HG02943 (cell line): ENCODE results near the gene B3GNT5.

ENCODE experiments used
- ATAC-seq: cut with Tn5 transposase; IDR thresholded peaks from one replicate; pipeline ENCODE4 v1.9.1; 2021; ENCODE audit warnings: mild to moderate bottlenecking, low read depth, moderate library complexity; ENCODE audit not compliant: unreplicated experiment

Gene B3GNT5

GRCh38 chr3:183262875-183263378 lies 9.9 kb downstream of the B3GNT5 start:
- ATAC-seq = no peak

- ATAC-seq = no peak
Measured at GRCh38 chr3:183264268-183264667, 11.2 kb downstream of the B3GNT5 start.

- no peak for ATAC-seq
Measured at GRCh38 chr3:183265157-183265642, 12.1 kb downstream of the B3GNT5 start.

- no peak for ATAC-seq
Measured at GRCh38 chr3:183265834-183266417, 12.9 kb downstream of the B3GNT5 start.

DNA sequence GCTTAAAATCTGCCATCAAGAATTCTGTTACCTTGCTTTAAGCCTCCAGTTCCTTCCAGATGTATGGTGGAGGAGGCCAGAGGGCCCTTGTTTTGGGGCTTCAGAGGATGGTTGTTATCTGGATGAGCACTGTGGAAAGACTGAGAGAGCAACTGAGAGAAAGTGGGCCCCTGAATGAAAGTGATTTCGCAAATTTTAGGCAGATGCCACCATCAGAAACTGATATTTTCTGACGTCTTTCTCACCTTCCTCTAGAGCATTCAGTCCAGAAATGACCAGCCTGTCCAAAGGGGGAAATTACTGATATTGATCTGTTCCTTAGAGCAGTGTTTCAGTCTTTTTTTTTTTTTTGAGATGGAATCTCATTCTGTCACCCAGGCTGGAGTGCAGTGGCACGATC lies 13.4 kb downstream of the B3GNT5 start:
- no peak for ATAC-seq

- ATAC-seq = no peak
Measured at GRCh38 chr3:183267140-183267539, 14.1 kb downstream of the B3GNT5 start.

DNA sequence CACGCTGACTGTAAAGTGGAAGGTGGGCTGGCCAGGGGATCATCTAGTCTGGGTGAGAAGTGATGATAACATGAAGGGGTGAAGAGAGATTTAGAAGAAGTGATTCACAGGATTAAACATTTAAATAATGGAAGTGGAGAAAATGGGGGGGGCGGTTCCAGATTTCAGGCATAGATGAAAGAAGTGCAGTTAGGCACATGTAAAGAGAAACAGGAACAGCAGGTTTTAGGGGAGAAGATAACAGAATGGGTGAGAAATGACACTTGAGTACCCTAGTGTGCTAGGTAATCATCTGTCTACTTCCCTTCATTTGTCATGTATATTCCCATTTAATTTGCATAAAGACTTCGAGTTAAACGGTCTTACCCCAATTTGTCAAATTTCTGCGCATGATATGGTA lies 15.3 kb downstream of the B3GNT5 start:
- no peak for ATAC-seq

- no peak for ATAC-seq
Measured at GRCh38 chr3:183269345-183269744, 16.3 kb downstream of the B3GNT5 start.

- no peak for ATAC-seq
Measured at GRCh38 chr3:183270344-183270743, 17.3 kb downstream of the B3GNT5 start.

DNA sequence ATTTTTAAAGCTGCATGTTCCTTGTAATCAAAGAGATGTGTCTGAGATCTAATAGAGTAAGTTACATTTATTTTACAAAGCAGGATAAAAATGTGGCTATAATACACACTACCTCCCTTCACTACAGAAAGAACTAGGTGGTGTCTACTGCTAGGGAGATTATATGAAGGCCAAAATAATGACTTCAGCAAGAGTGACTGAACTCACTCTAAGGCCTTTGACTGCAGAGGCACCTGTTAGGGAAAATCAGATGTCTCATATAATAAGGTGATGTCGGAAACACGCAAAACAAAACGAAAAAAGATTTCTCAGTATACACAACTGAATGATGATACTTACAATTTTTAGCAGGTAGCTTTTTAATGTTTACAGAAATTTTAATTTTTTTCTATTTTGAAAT lies 19.1 kb downstream of the B3GNT5 start:
- ATAC-seq = no peak

- no peak for ATAC-seq
Measured at GRCh38 chr3:183272791-183273190, 19.7 kb downstream of the B3GNT5 start.

DNA sequence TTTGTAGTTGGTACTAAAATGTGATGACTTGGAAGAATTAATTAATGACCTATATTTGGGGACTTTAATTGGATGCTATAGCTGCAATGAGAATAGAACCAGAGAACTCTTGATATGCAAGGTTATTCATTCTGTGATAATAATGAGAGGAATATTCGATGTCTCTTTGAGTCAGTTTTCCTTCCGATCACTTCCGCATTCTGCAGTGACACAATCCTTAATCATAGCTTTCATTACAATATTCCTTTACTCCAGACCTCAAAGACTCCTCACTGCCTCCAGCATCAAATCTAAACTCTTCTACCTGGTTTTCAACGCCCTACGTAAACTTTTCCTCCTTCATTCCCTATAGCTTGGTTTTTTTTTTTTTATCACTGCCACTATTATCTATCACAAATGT lies 21.6 kb downstream of the B3GNT5 start:
- no peak for ATAC-seq

- ATAC-seq = no peak
Measured at GRCh38 chr3:183275418-183275817, 22.4 kb downstream of the B3GNT5 start.

GRCh38 chr3:183275937-183276336 lies 22.9 kb downstream of the B3GNT5 start:
- ATAC-seq = no peak

- ATAC-seq = no peak
Measured at GRCh38 chr3:183277260-183277659, 24.2 kb downstream of the B3GNT5 start.

DNA sequence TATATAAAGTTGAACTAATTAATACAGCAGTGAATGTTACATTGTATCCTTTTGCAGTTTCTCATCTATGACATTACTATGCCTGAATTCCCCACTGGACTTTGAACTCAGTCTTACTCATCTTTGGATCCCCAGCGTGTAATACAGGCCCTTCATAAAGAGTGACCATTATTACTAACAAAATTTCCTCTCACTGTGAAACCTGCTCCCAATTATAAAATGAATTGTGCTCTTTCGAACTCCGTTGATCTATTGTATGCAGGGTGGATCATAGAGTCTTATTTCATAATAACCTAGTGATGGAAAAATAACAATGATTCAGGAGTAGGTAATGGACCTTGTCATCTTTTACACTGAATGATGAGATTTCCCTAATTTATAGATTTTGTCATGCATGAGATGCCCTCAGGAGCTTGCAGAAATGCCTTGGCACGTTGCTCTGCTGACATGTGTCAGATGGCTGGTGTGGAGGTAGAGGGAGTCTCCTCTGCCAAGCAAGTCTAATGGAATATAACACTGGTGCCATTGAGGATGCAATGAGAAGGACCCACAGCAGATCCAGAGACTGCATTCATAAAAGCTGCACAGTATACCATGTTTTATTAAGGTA lies 25.5 kb downstream of the B3GNT5 start:
- no peak for ATAC-seq

DNA sequence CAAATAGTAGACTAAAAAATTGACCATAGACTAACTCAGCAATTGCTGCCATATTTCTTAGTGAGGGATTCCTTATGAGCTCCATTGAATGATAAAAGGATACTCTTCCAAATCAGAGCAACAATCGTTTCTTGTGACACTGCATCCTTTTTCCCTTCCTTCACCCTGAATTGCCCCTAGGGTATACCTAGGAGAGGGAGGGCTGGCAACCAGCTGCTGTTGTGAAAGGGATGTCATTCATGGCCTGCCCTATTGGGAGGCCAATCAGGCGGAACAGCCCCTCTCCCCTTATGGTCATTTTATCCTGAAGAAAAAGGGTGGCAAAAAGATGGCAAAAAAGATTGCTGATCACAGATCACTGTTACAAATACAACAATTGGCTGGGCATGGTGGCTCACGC lies 26.3 kb downstream of the B3GNT5 start:
- ATAC-seq = no peak

DNA sequence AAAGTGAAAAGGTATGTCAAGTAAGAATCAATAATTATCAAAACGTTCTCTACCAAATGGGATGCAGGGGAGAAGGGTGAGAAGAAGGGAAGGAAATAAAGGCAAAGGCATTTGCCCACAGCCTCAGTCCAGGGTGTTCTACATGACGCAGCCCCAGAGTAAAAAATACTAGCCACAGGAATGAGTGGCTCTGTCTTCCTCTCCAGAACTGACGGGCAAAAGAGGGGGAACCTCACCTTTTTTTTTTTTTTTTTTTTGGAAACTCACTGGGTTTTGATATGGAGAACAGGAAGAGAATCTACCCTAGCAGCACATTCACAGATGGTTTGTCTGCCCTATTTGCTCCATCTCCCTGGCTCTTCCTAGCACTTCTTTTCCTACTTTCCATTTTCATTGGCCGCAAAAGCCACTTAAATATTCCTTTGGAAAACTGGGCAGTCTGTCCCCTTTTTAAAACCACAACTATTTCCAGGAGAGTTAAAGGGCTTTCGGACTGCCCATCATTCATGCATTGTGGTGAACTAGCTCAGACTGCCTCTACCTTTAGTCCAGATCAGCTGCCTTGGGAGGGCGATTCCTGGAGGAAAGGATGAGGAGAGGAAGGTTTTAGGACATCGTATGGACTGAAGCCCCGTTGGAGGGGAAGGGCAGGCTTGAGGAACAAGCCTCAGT lies 28.2 kb downstream of the B3GNT5 start:
- ATAC-seq = no peak

GRCh38 chr3:183283886-183284285 lies 30.8 kb downstream of the B3GNT5 start:
- no peak for ATAC-seq

DNA sequence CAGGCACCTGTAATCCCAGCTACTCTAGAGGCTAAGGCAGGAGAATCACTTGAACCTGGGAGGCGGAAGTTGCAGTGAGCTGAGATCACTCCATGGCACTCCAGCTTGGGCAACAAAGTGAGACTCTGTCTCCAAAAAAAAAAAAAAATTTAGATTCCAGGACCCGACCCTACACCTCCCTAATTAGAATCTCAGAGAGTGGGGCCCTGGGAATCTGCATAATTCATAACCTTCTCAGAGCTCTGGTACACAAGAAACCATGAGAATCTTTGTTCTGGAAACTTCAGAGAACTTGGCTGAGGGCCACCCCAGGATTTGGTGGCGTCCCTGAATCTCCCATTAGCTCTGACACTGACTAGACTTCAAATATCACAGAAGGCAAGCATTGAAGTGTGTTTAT lies 31.5 kb downstream of the B3GNT5 start:
- ATAC-seq = no peak

DNA sequence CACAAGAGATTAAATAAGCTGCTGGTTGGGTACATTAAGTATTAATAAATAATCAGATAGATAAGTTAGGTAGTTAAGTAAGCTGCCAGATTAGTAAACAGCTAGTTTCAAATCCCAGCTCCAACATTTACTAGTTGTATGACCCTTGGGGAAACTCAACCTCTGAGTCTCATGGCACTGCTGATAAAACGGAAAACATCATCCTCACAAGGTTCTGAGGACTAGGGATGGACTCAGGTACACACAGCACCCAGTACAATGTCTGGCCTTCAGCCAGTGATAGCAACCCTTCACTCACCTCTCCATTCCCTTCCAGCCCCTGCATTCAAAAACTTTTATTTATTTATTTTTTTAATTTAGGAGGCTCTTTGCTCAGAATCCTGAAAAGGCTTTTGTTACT lies 32.3 kb downstream of the B3GNT5 start:
- ATAC-seq = no peak
